ENCODE data around the gene ELMO1. TPM values are rescaled to one million over a fixed set of nuclear protein-coding genes. Genes with fewer than 3 reads are reported as not detected.

ELMO1 gene
- total RNA-seq, 6 donors from 2014 or later, result 51.4 to 204 (median 73.7) TPM

DNA sequence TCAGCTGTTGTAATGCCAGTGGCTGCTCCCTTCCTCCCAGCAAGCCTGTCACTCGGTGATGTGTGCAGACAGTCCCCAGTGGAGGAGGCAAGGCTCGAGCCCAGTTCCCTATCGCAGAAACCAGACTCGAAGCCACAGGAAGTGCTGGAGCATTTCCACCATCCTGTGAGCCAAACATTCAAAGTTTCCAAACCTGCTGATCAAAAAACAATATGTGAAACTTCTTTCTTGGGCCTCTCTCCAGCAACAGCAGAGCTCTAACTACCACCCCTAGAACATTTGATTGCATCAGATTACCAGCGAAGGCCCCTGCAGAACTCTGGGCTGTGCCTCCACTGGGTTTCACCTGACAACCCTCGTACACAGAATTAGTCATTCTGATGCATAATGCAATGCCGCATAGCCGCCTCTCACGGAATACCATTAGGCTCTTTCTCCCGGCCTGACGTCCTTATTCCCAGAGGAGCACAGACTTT lies 94.0 kb downstream of the ELMO1 start:
- Histone ChIP-seq H3K9me3 (no peaks in the 10 kb centered on the region), H3K27me3 (no peaks in the 10 kb centered on the region), H3K4me1 (peaks cover 36 to 61% (median 41%) of the 10 kb centered on the region in 4 donors), H3K4me3 (no peak overlapping the region), H3K36me3 (no peaks in the 10 kb centered on the region), H3K27ac (peak overlapping the region; percentile 51 to 81 (median 70))
- TF ChIP-seq POLR2AphosphoS5 (IDR thresholded peaks at IDR 0.05), result peak; percentile 44 to 50
- no peak for TF ChIP-seq POLR2A (IDR thresholded peaks at IDR 0.05)
- TF ChIP-seq EP300 (IDR thresholded peaks at IDR 0.05), result peak in 2 of 4 donors; percentile 9 to 63
- DNase-seq (peak in 1 of 2 donors; percentile 59), ATAC-seq (ENCODE audit: low FRiP score in 2 of 2) (peak; percentile 89 to 93)
- 26 to 27% methylated on average over 11 of the region's 11 CpGs for WGBS, 2 donors

DNA sequence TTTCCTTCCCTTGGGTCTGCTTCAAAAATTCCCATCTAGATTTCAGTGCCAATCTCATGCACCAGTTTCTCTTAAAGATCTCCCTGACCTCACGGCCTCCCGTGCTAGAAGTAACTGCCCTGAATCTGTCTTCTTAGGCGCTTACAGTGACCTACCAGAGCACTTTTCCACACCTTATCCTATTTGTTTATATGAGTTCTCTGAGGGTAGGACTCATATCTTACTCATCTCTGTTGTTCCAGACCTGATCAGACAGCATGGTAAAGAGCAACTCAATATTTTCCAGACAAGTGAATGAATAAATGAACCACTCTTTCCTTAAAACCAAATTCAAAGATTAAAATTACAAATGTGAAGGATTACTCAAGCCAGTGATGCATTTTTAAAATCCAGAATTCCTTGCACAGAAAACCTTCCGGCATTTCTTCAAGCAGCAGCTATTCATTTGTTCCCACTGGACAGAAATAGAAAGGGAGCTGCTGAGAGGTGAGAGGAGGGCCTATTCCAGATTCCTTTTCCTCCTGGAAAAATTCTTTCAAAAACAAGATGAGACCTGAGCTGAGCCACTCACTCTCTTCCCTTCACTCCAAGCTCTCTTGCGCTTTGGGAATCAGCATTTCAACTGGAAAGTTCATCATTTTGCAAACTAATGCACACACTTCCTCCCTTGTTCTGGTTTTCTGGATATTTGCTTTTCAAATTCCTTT lies 94.6 kb downstream of the ELMO1 start:
- DNase-seq (no peak), ATAC-seq (ENCODE audit: low FRiP score in 2 of 2) (peak; percentile 3 to 16)
- no peaks in the 10 kb centered on the region for H3K36me3 ChIP-seq
- peaks cover 36 to 66% (median 41%) of the 10 kb centered on the region in 4 donors for H3K4me1 ChIP-seq
- no peak for TF ChIP-seq POLR2AphosphoS5 (IDR thresholded peaks at IDR 0.05)
- TF ChIP-seq CTCF (IDR thresholded peaks at IDR 0.05), result no peak
- no peak for TF ChIP-seq EP300 (IDR thresholded peaks at IDR 0.05)
- no peaks in the 10 kb centered on the region for H3K27me3 ChIP-seq
- 42 to 55% methylated on average over 5 of the region's 5 CpGs for WGBS, 2 donors
- peak overlapping the region; percentile 51 to 81 (median 70) for H3K27ac ChIP-seq
- no peaks in the 10 kb centered on the region for H3K9me3 ChIP-seq
- H3K4me3 ChIP-seq, result peak overlapping the region in 1 of 4 donors; percentile 40

DNA sequence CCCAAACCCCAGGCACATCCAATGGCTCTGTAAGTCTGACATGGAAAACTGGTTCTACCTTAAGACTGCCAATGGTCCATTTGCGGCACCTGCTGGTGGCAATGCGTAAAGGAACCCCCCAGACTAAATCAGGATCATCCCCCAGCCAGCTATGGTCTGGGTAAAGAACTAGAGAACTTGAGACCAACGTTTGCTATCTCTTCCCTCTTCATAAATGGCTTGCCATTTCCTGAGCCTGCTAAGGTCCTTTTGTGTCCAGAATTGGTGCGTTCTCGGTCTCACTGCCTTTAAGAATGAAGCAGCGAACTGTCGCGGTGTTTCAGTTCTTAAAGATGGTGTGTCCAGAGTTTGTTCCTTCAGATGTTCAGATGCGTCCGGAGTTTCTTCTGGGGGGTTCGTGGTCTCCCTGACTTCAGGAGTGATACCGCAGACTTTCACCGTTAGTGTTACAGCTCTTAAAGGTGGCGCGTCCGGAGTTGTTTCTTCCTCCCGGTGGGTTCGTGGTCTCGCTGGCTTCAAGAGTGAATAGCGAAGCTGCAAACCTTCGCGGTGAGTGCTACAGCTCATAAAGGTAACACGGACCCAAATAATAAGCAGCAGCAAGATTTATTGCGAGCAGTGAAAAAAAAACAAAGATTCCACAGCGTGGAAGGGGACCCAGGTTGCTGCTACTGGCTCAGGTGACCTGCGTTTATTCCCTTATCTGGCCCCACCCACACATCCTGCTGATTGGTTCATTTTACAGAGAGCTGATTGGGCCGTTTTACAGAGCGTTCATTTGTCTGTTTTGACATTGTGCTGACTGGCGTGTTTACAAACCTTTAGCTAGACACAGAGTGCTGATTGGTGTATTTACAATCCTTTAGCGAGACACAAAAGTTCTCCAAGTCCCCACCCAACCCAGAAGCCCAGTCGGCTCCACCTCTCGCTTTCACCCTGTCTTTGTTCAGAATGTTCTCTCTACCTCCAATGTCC lies 95.4 kb downstream of the ELMO1 start:
- DNase-seq (peak in 1 of 2 donors; percentile 50), ATAC-seq (ENCODE audit: low FRiP score in 2 of 2) (peak in 1 of 2 donors; percentile 10)
- WGBS, 2 donors, result 64 to 72% methylated on average over 32 of the region's 32 CpGs
- Histone ChIP-seq H3K4me1 (peaks cover 36 to 66% (median 41%) of the 10 kb centered on the region in 4 donors), H3K27me3 (no peaks in the 10 kb centered on the region), H3K9me3 (no peaks in the 10 kb centered on the region), H3K36me3 (no peaks in the 10 kb centered on the region), H3K4me3 (peak overlapping the region in 3 of 4 donors; percentile 33 to 40 (median 40)), H3K27ac (peak overlapping the region; percentile 51 to 81 (median 70))
- no peak for TF ChIP-seq EP300 (IDR thresholded peaks at IDR 0.05)
- peak in 2 of 4 donors; percentile 36 to 37 for TF ChIP-seq POLR2A (IDR thresholded peaks at IDR 0.05)
- TF ChIP-seq POLR2AphosphoS5 (IDR thresholded peaks at IDR 0.05), result no peak
- peak; percentile 17 to 42 (median 34) for TF ChIP-seq CTCF (IDR thresholded peaks at IDR 0.05)

- peak overlapping the region in 2 of 4 donors; percentile 40 for H3K4me3 ChIP-seq
- TF ChIP-seq EP300 (IDR thresholded peaks at IDR 0.05) (no peak), POLR2AphosphoS5 (IDR thresholded peaks at IDR 0.05) (no peak), CTCF (IDR thresholded peaks at IDR 0.05) (no peak), POLR2A (IDR thresholded peaks at IDR 0.05) (no peak)
- H3K4me1 ChIP-seq, result peaks cover 33 to 61% (median 37%) of the 10 kb centered on the region in 4 donors
- no peak for ATAC-seq (ENCODE audit: low FRiP score in 2 of 2)
- DNase-seq, result no peak
- H3K36me3 ChIP-seq, result no peaks in the 10 kb centered on the region
- no peaks in the 10 kb centered on the region for H3K27me3 ChIP-seq
- H3K27ac ChIP-seq, result peak overlapping the region in 2 of 4 donors; percentile 65 to 81
- WGBS, 2 donors, result 71 to 73% methylated on average over 13 of the region's 13 CpGs
- H3K9me3 ChIP-seq, result no peaks in the 10 kb centered on the region
Measured at GRCh38 chr7:37352251-37352880, 96.3 kb downstream of the ELMO1 start.
